ENCODE data around the gene OR6C3. TPM values are rescaled to one million over a fixed set of nuclear protein-coding genes. Genes with fewer than 3 reads are reported as not detected.

The OR6C3 gene
- not detected for total RNA-seq

GRCh38 chr12:55330446-55330845, at the start of gene OR6C3:
OR6C3 (plus strand) TSS chr12:55330746; CDS start chr12:55331701, 955 bp downstream.
- TF ChIP-seq POLR2AphosphoS5 (IDR thresholded peaks at IDR 0.05), result no peak
- no peak for TF ChIP-seq CTCF (IDR thresholded peaks at IDR 0.05)
- no peak for TF ChIP-seq POLR2A (IDR thresholded peaks at IDR 0.05)
- intact Hi-C loops (cut with DNase I; ENCODE audit: low total_unique reads), result no loop called here
- Histone ChIP-seq H3K36me3 (no peaks in the 10 kb centered on the region), H3K27ac (no peak within 1 kb of the TSS), H3K9me3 (no peaks in the 10 kb centered on the region), H3K27me3 (no peaks in the 10 kb centered on the region), H3K4me1 (no peaks in the 10 kb centered on the region), H3K4me3 (no peak within 1 kb of the TSS)
- DNase-seq (ENCODE audit: low spot score in 2 of 2), result no peak

GRCh38 chr12:55280991-55281390, 49.6 kb upstream of the OR6C3 start:
- no peak for TF ChIP-seq POLR2AphosphoS5 (IDR thresholded peaks at IDR 0.05)
- TF ChIP-seq POLR2A (IDR thresholded peaks at IDR 0.05), result no peak
- no peak for TF ChIP-seq CTCF (IDR thresholded peaks at IDR 0.05)
- H3K27ac ChIP-seq, result no peak overlapping the region
- intact Hi-C loops (cut with DNase I; ENCODE audit: low total_unique reads), result no loop called here
- no peak for DNase-seq (ENCODE audit: low spot score in 2 of 2)
- no peaks in the 10 kb centered on the region for H3K4me1 ChIP-seq
- no peak overlapping the region for H3K4me3 ChIP-seq
- H3K27me3 ChIP-seq, result no peaks in the 10 kb centered on the region
- H3K9me3 ChIP-seq, result no peaks in the 10 kb centered on the region
- no peaks in the 10 kb centered on the region for H3K36me3 ChIP-seq

- TF ChIP-seq POLR2A (IDR thresholded peaks at IDR 0.05) (no peak), CTCF (IDR thresholded peaks at IDR 0.05) (no peak), POLR2AphosphoS5 (IDR thresholded peaks at IDR 0.05) (no peak)
Measured at GRCh38 chr12:55289999-55290398, 40.5 kb upstream of the OR6C3 start.

GRCh38 chr12:55296469-55296868, 34.1 kb upstream of the OR6C3 start, which contains the start of gene OR6C6:
OR6C6 (minus strand) TSS chr12:55296569; CDS start chr12:55295232, 1,337 bp downstream.
- H3K27ac ChIP-seq, result no peak within 1 kb of the TSS
- no peaks in the 10 kb centered on the region for H3K4me1 ChIP-seq
- H3K9me3 ChIP-seq, result no peaks in the 10 kb centered on the region
- no peak for TF ChIP-seq CTCF (IDR thresholded peaks at IDR 0.05)
- no peak for TF ChIP-seq POLR2A (IDR thresholded peaks at IDR 0.05)
- no peak for TF ChIP-seq POLR2AphosphoS5 (IDR thresholded peaks at IDR 0.05)
- no peaks in the 10 kb centered on the region for H3K36me3 ChIP-seq
- H3K4me3 ChIP-seq, result no peak within 1 kb of the TSS
- DNase-seq (ENCODE audit: low spot score in 2 of 2), result no peak
- H3K27me3 ChIP-seq, result peaks cover 0 to 3% of the 10 kb centered on the region in 2 donors
- intact Hi-C loops (cut with DNase I; ENCODE audit: low total_unique reads), result no loop called here

More at GRCh38 chr12:55289999-55290398, 40.5 kb upstream of the OR6C3 start:
- Histone ChIP-seq H3K27me3 (no peaks in the 10 kb centered on the region), H3K36me3 (no peaks in the 10 kb centered on the region), H3K9me3 (no peaks in the 10 kb centered on the region), H3K4me1 (no peaks in the 10 kb centered on the region), H3K27ac (no peak overlapping the region), H3K4me3 (no peak overlapping the region)
- intact Hi-C loops (cut with DNase I; ENCODE audit: low total_unique reads), result no loop called here
- DNase-seq (ENCODE audit: low spot score in 2 of 2), result no peak

- no peaks in the 10 kb centered on the region for H3K27me3 ChIP-seq
- no peak within 1 kb of the TSS for H3K4me3 ChIP-seq
- DNase-seq (ENCODE audit: low spot score in 2 of 2), result no peak
- no peaks in the 10 kb centered on the region for H3K4me1 ChIP-seq
- intact Hi-C loops (cut with DNase I; ENCODE audit: low total_unique reads), result no loop called here
- H3K27ac ChIP-seq, result no peak within 1 kb of the TSS
- H3K9me3 ChIP-seq, result no peaks in the 10 kb centered on the region
- TF ChIP-seq POLR2AphosphoS5 (IDR thresholded peaks at IDR 0.05) (no peak), CTCF (IDR thresholded peaks at IDR 0.05) (no peak), POLR2A (IDR thresholded peaks at IDR 0.05) (no peak)
- H3K36me3 ChIP-seq, result no peaks in the 10 kb centered on the region
Measured at GRCh38 chr12:55314043-55314442, 16.5 kb upstream of the OR6C3 start, which contains the start of gene OR6C1. OR6C1 (plus strand) TSS chr12:55314343; CDS start chr12:55320600, 6,257 bp downstream.

Data from breast epithelium (tissue), 4 donors.